ENCODE results near the gene RASAL1. TPM values are rescaled to one million over a fixed set of nuclear protein-coding genes. Genes with fewer than 3 reads are reported as not detected.

RASAL1 gene
- total RNA-seq, 1 experiment from 2014 or later: not detected

DNA sequence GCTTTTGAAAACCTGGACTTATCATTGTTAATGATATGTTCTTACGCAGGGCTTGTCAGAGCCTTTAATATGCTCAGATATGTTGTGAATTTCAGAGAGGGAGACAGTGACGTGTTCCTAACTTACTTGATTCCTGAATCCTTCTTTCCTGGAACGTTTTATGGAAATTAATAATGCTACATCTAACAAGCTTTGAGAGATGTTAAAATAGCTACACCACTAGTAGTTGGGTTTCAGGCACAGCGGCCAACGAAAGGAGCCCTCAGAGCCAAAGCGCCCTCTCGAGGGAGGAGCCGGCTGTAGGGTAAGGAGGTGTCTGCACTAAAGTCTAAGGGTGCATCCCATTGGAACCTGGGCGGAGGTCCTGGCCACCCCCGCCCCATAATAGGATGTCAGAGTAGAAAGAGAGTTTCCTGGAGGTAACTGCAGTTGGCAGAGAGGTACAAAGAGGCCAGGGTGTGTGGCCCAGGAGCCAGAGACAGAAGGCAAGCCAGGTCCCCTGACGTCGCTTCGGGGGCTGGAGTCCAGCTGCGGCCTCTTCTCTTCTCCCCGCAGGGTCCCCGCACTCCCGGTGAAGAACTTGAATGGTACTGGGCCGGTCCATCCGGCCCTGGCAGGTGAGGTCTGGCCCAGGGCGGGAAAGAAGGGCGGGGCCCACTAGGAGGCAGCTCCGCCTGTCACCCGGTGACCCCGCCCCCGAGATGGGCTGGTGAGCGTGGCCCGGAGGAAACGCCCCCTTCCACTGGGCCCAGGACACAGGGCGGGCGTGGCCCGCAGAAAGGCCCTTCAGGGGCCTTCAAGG, 42.8 kb downstream of the RASAL1 start:
- H3K27me3 ChIP-seq (replicated peaks; ENCODE audit: control insufficient read depth, insufficient read depth, low read length): no peaks in the 10 kb centered on the region; the same call in 1 of the 2 replicates
- POLR2A ChIA-PET: no interaction called here
- H3K9me3 ChIP-seq: no peaks in the 10 kb centered on the region
- BruUV-seq (replicated peaks): no TSS peak
- no peak overlapping the region for H3K27ac Mint-ChIP-seq (ENCODE audit: unreplicated experiment)
- intact Hi-C loops (cut with micrococcal nuclease; ENCODE audit: unreplicated experiment): no loop called here
- no peak for TF ChIP-seq CTCF (IDR thresholded peaks at IDR 0.05; ENCODE audit: insufficient read depth in 1 of 2, low read depth in 1 of 2, low read length in 1 of 2, severe bottlenecking in 1 of 2, unreplicated experiment in 1 of 2)
- H3K4me3 ChIP-seq (ENCODE audit: low read depth, low read length): no peak overlapping the region
- DNase-seq: peak in 1 of 2 experiments; percentile 53
- no peaks in the 10 kb centered on the region for H3K36me3 Mint-ChIP-seq (ENCODE audit: insufficient read depth, unreplicated experiment)
- H3K4me3 Mint-ChIP-seq (ENCODE audit: unreplicated experiment): peak overlapping the region; percentile 30
- H3K9me3 Mint-ChIP-seq (ENCODE audit: unreplicated experiment): no peaks in the 10 kb centered on the region
- peaks cover 17% of the 10 kb centered on the region for H3K27me3 Mint-ChIP-seq (ENCODE audit: insufficient read depth, unreplicated experiment)
- H3K4me1 ChIP-seq: no peaks in the 10 kb centered on the region
- CTCF ChIA-PET: no interaction called here
- peaks cover 6% of the 10 kb centered on the region for H3K4me1 Mint-ChIP-seq (ENCODE audit: low read depth, unreplicated experiment)
- no peaks in the 10 kb centered on the region for H3K36me3 ChIP-seq (ENCODE audit: control insufficient read depth, insufficient read depth, low read length)

DNA sequence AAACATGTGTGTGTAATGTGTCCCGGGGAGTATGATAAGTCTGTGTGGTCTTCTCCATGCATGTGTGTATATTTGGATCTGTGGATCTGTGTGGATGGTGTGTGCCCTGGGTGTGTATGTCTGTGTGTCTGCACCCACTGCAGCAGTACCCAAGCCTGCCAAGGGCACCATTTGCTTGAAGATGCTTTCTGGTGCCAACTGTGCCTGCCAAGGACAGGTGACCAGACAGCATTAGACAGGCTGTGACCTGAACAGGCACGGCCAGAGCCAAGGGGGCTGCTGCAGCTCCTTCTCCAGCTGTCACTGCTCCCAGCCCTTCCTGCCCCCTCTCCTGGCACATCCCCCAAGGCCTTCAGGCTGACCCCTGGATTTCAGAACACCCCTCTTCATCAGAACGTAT, 44.1 kb downstream of the RASAL1 start:
- POLR2A ChIA-PET: no interaction called here

GRCh38 chr12:113090740-113091139, 44.8 kb downstream of the RASAL1 start:
- Mint-ChIP-seq H3K9me3 (ENCODE audit: unreplicated experiment) (no peaks in the 10 kb centered on the region), H3K27ac (ENCODE audit: unreplicated experiment) (no peak overlapping the region), H3K4me3 (ENCODE audit: unreplicated experiment) (no peak overlapping the region), H3K27me3 (ENCODE audit: insufficient read depth, unreplicated experiment) (peaks cover 17% of the 10 kb centered on the region), H3K36me3 (ENCODE audit: insufficient read depth, unreplicated experiment) (no peaks in the 10 kb centered on the region), H3K4me1 (ENCODE audit: low read depth, unreplicated experiment) (peaks cover 6% of the 10 kb centered on the region)
- Histone ChIP-seq H3K36me3 (ENCODE audit: control insufficient read depth, insufficient read depth, low read length) (no peaks in the 10 kb centered on the region), H3K27me3 (replicated peaks; ENCODE audit: control insufficient read depth, insufficient read depth, low read length) (no peaks in the 10 kb centered on the region; the same call in 1 of the 2 replicates), H3K9me3 (no peaks in the 10 kb centered on the region), H3K4me3 (ENCODE audit: low read depth, low read length) (no peak overlapping the region), H3K4me1 (no peaks in the 10 kb centered on the region)
- intact Hi-C loops (cut with micrococcal nuclease; ENCODE audit: unreplicated experiment): no loop called here
- DNase-seq: no peak
- ChIA-PET CTCF (no interaction called here), POLR2A (interaction anchor here (0.5 kb wide), 1 partner anchor 293 kb away, joined by 3 read pairs; no protein-coding TSS in a partner anchor)
- no peak for TF ChIP-seq CTCF (IDR thresholded peaks at IDR 0.05; ENCODE audit: insufficient read depth in 1 of 2, low read depth in 1 of 2, low read length in 1 of 2, severe bottlenecking in 1 of 2, unreplicated experiment in 1 of 2)
- BruUV-seq (replicated peaks): no TSS peak

More for the DNA sequence above, 44.1 kb downstream of the RASAL1 start:
- no peaks in the 10 kb centered on the region for H3K9me3 ChIP-seq
- Mint-ChIP-seq H3K4me1 (ENCODE audit: low read depth, unreplicated experiment) (peaks cover 6% of the 10 kb centered on the region), H3K9me3 (ENCODE audit: unreplicated experiment) (no peaks in the 10 kb centered on the region), H3K4me3 (ENCODE audit: unreplicated experiment) (no peak overlapping the region), H3K27me3 (ENCODE audit: insufficient read depth, unreplicated experiment) (peaks cover 17% of the 10 kb centered on the region), H3K27ac (ENCODE audit: unreplicated experiment) (no peak overlapping the region), H3K36me3 (ENCODE audit: insufficient read depth, unreplicated experiment) (no peaks in the 10 kb centered on the region)
- H3K4me1 ChIP-seq: no peaks in the 10 kb centered on the region
- intact Hi-C loops (cut with micrococcal nuclease; ENCODE audit: unreplicated experiment): no loop called here
- BruUV-seq (replicated peaks): no TSS peak
- H3K4me3 ChIP-seq (ENCODE audit: low read depth, low read length): no peak overlapping the region
- CTCF ChIA-PET: no interaction called here
- no peaks in the 10 kb centered on the region for H3K36me3 ChIP-seq (ENCODE audit: control insufficient read depth, insufficient read depth, low read length)
- H3K27me3 ChIP-seq (replicated peaks; ENCODE audit: control insufficient read depth, insufficient read depth, low read length): no peaks in the 10 kb centered on the region; the same call in 1 of the 2 replicates
- no peak for TF ChIP-seq CTCF (IDR thresholded peaks at IDR 0.05; ENCODE audit: insufficient read depth in 1 of 2, low read depth in 1 of 2, low read length in 1 of 2, severe bottlenecking in 1 of 2, unreplicated experiment in 1 of 2)
- no peak for DNase-seq

Data from Caco-2 (cell line).